GM19452 (cell line): ENCODE measurements around the gene SLAIN1.

Experiments
- ATAC-seq: cut with Tn5 transposase; IDR thresholded peaks from one replicate; pipeline ENCODE4 v1.9.1; 2021; ENCODE audit not compliant: unreplicated experiment

SLAIN1 gene

GRCh38 chr13:77714119-77714755 is 16.8 kb downstream of the SLAIN1 start:
- ATAC-seq, result peak; percentile 39

GRCh38 chr13:77715233-77715891 is 17.9 kb downstream of the SLAIN1 start:
- peak; percentile 73 for ATAC-seq

GRCh38 chr13:77716692-77717091 is 19.2 kb downstream of the SLAIN1 start:
- no peak for ATAC-seq

- ATAC-seq, result no peak
Measured at GRCh38 chr13:77717508-77717907, 20.0 kb downstream of the SLAIN1 start.

- no peak for ATAC-seq
Measured at GRCh38 chr13:77719128-77719527, 21.6 kb downstream of the SLAIN1 start.

- ATAC-seq, result no peak
Measured at GRCh38 chr13:77720988-77721387, 23.5 kb downstream of the SLAIN1 start.

- peak; percentile 52 for ATAC-seq
Measured at GRCh38 chr13:77724092-77724491, 26.6 kb downstream of the SLAIN1 start.

- no peak for ATAC-seq
Measured at GRCh38 chr13:77725071-77725470, 27.6 kb downstream of the SLAIN1 start.

- no peak for ATAC-seq
Measured at GRCh38 chr13:77728265-77729125, 31.0 kb downstream of the SLAIN1 start.

GRCh38 chr13:77729502-77730221 is 32.2 kb downstream of the SLAIN1 start:
- peak; percentile 97 for ATAC-seq

- no peak for ATAC-seq
Measured at GRCh38 chr13:77730572-77730971, 33.1 kb downstream of the SLAIN1 start.

GRCh38 chr13:77732287-77732686 is 34.8 kb downstream of the SLAIN1 start:
- no peak for ATAC-seq

- no peak for ATAC-seq
Measured at GRCh38 chr13:77733674-77734073, 36.2 kb downstream of the SLAIN1 start.

GRCh38 chr13:77737583-77738200 is 40.2 kb downstream of the SLAIN1 start:
- peak; percentile 87 for ATAC-seq

GRCh38 chr13:77740097-77740735 is 42.7 kb downstream of the SLAIN1 start:
- no peak for ATAC-seq

- no peak for ATAC-seq
Measured at GRCh38 chr13:77740931-77741596, 43.6 kb downstream of the SLAIN1 start.

GRCh38 chr13:77741597-77741972 is 44.1 kb downstream of the SLAIN1 start:
- no peak for ATAC-seq

- ATAC-seq, result no peak
Measured at GRCh38 chr13:77742801-77743200, 45.3 kb downstream of the SLAIN1 start.

GRCh38 chr13:77745784-77746183 is 48.3 kb downstream of the SLAIN1 start:
- ATAC-seq, result no peak
